GM21390 (cell line): ENCODE results near the gene XKR3.
"Not testable (repeated sequence)": the region's sequence is repeated elsewhere in the genome, so short reads cannot be mapped to it uniquely, and the experiment has no call there.

Experiments
- ATAC-seq: cut with Tn5 transposase; IDR thresholded peaks from one replicate; pipeline ENCODE4 v1.9.1; 2021; ENCODE audit not compliant: unreplicated experiment

The XKR3 gene

DNA sequence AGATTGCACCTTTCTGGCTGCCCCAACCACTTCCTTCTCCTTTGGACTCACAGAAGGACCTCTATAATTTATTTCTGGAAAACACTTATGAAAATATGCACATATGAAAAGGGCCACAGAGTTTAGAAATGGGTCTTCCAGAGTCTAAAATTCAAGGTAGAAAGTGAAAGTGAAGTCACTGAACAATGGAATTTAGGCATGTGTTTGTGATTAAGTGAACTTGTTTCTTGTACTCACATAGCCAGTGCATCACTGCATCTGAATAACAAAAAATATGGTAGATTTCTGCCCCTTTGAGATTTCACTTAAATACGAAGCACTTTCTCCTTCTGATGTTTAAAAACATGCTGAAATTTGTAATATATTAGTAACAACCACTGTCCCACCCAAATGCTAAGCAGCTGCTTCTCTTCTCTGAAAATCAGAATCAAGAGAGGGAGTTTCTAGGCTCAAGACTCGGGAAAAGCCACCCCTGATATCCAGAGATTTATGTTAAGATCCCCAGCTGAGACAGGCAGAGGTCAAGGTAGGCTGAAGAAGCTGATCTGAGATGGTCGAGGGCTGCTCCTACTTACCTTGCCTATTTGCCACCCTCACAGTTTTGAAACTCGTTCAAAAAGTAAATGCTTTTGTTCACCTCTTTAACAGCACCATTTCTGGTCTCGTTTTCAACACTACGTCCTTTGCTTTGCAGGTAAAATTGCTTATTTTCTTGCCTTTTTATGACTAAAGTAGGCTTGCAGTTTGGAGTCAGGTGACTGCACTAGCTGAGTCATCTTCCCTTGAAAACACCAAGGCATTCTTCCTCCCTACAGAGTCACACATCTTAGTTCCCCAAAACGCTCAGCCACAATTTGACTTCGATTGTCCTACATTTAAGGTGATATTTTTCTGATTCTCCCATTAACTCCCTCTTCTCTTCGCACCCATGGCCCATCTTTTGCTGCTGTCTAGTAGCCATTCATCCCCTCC, at the start of gene XKR3:
TSS of gene XKR3 (minus strand) at position 696 of the 972 bp plus-strand sequence. CDS start 17,338 bp downstream, outside the sequence.
- peak; percentile 70 for ATAC-seq

DNA sequence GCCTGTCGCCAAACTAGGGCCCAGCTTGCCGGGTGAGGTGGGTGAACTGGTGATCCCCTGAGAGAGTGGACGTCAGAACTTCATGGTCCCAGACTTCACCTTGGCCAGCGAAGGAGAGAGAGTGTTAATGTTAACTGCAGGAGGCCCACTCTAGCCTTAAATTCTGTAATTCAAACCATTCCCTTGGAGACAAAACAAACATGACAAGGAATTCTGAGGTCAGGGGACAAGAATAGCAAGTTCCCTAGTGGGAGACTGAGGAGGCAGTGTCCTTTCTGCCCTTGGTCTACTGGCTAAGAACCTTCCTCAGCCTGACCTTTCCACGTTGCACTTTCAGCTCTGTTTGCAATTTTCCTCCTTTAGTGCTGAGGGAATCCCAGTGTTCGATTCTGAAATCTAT, 44.4 kb upstream of the XKR3 start:
- not testable (repeated sequence) for ATAC-seq

DNA sequence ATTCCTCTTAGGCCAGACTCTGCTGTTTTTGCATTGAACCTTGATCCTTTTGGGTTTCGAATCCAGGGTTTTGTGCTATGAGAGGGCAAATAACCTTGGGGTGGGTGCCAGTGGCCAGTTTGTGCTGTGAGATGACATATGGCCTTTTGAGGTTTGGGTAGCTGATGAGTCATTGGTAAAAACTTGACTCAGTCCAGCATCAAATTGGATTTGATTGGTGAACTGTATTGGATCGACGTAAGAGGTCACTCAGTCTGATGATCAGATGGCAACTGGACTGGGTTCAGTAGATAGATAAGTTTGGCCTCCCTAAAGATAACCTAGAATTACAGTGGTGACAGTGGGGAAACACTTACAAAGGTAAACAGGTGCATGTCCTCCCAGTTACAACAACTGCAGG, 41.0 kb upstream of the XKR3 start:
- ATAC-seq: no peak

GRCh38 chr22:16856851-16857250, 31.6 kb upstream of the XKR3 start:
- ATAC-seq: not testable (repeated sequence)

GRCh38 chr22:16854631-16855030, 29.4 kb upstream of the XKR3 start:
- no peak for ATAC-seq

GRCh38 chr22:16851268-16851996, 26.2 kb upstream of the XKR3 start:
- not testable (repeated sequence) for ATAC-seq

DNA sequence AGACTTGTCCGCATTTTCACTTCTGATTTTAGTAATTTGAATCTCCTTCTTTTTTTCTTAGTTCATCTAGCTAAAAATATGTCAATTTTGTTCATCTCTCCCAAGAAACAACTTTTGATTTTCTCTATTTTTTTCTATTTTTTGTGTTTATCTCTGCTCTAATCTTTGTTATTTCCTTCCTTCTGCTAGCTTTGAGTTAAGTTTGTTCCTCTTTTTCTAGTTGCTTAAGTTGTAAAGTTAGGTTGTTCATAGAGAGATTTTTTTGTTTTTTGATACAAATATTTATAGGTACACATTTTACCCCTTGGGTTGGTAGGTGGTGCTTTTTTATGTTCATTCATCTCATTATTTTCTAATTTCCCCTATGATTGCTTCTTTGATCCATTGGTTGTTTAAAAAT, 22.1 kb upstream of the XKR3 start:
- no peak for ATAC-seq

- no peak for ATAC-seq
Observed at GRCh38 chr22:16845881-16846280, 20.7 kb upstream of the XKR3 start.

GRCh38 chr22:16845465-16845864, 20.3 kb upstream of the XKR3 start:
- ATAC-seq: no peak

- ATAC-seq: no peak
Observed at GRCh38 chr22:16844529-16844928, 19.3 kb upstream of the XKR3 start.

DNA sequence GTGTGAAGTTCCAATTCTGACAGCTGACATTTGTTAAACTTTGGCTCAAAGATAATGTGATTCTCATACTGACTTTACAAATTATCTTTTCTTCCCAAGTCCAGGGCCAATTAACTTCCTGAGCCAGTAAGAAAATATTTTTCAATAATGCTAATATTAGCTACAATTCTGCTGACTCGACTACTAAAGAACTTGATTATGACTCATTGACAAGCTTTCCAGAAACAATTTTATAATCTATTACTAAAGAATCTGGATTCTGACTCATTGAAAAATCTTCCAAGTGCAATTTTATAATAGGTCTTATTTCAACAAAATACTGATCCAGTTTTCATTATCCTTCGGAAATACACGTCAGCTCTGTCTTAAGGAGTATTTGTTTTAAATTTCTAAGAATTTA, 12.9 kb upstream of the XKR3 start:
- no peak for ATAC-seq

GRCh38 chr22:16834971-16835370, 9.8 kb upstream of the XKR3 start:
- ATAC-seq: no peak

- ATAC-seq: no peak
Observed at GRCh38 chr22:16831257-16831656, 6.0 kb upstream of the XKR3 start.

GRCh38 chr22:16829985-16830384, 4.8 kb upstream of the XKR3 start:
- ATAC-seq: no peak

DNA sequence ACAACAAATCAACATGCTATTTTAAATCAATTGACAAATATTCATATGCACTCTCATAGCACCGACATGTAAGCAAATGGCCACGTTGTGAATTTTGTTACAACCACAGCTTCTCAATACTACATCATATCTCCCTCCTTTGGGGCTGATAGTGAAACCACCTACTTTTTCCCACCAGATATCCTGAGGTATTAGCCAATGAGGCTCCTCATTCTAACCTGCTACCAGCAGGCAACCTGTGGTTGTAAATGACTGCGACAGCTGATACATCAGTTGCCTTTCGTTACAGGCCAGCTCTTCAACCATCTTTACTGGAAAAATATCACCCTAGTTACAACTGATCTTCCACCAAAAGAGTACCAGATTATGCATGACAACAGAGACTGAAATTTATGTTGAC, 3.7 kb upstream of the XKR3 start:
- no peak for ATAC-seq

GRCh38 chr22:16827506-16827905, 2.3 kb upstream of the XKR3 start:
- ATAC-seq: no peak

DNA sequence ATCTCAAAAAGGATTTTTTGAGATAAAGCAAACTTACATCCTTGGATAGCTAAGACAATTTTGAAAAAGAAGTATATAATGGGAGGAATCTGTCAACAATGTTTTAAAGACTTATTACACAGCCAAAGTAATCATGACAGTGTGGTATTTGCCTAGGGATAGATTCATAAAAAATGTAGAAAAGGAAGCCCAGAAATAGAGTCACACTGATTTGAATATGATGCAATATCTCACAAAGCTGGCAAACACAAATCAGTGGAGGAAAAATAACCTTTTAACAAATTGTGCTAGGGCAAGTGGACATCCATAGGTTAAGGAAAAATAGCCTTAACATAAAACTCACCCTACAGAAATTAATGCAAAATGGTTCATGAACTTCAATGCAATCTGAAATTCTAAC, 6.0 kb downstream of the XKR3 start:
- ATAC-seq: no peak

- ATAC-seq: no peak
Observed at GRCh38 chr22:16818538-16818937, 6.7 kb downstream of the XKR3 start.

DNA sequence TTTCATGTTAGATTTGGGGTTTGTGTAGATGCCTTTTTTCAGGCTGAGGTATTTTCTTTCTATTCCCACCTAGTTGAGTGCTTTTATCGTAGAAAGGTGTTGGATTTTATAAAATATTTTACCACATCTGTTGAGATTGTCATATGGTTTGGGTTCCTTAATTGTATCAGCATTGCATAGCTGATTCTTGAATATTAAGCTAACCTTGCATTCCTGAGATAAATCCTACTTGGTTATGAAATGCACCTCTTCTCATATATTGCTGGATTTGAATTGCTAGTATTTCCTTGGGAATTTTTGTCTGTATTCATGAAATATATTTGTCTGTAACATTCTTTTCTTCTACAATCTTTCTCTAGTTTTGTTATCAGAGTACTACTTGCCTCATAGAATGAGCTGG, 10.1 kb downstream of the XKR3 start:
- ATAC-seq: no peak

- no peak for ATAC-seq
Observed at GRCh38 chr22:16810188-16810802, 14.9 kb downstream of the XKR3 start.

- ATAC-seq: no peak
Observed at GRCh38 chr22:16808744-16809143, 16.5 kb downstream of the XKR3 start.

- ATAC-seq: no peak
Observed at GRCh38 chr22:16807109-16807508, 18.1 kb downstream of the XKR3 start.
